HG03103 (cell line): ENCODE results near the gene SOX4.

Experiments
- ATAC-seq: cut with Tn5 transposase; IDR thresholded peaks from one replicate; pipeline ENCODE4 v1.9.1; 2021; ENCODE audit warnings: low read depth; ENCODE audit not compliant: unreplicated experiment

SOX4 gene

GRCh38 chr6:21611485-21611884 lies 17.9 kb downstream of the SOX4 start:
- no peak for ATAC-seq

GRCh38 chr6:21612067-21612745 lies 18.7 kb downstream of the SOX4 start:
- no peak for ATAC-seq

GRCh38 chr6:21613809-21614208 lies 20.3 kb downstream of the SOX4 start:
- no peak for ATAC-seq

- ATAC-seq, result no peak
Measured at GRCh38 chr6:21614226-21614625, 20.7 kb downstream of the SOX4 start.

- ATAC-seq, result no peak
Measured at GRCh38 chr6:21615504-21615903, 22.0 kb downstream of the SOX4 start.

- no peak for ATAC-seq
Measured at GRCh38 chr6:21616005-21616404, 22.5 kb downstream of the SOX4 start.

GRCh38 chr6:21625642-21626041 lies 32.1 kb downstream of the SOX4 start:
- no peak for ATAC-seq

GRCh38 chr6:21626756-21627155 lies 33.2 kb downstream of the SOX4 start:
- no peak for ATAC-seq

GRCh38 chr6:21628160-21628559 lies 34.6 kb downstream of the SOX4 start:
- no peak for ATAC-seq

- ATAC-seq, result no peak
Measured at GRCh38 chr6:21633511-21634109, 40.1 kb downstream of the SOX4 start.

GRCh38 chr6:21634582-21634981 lies 41.0 kb downstream of the SOX4 start:
- ATAC-seq, result no peak

- no peak for ATAC-seq
Measured at GRCh38 chr6:21636876-21637275, 43.3 kb downstream of the SOX4 start.

- ATAC-seq, result no peak
Measured at GRCh38 chr6:21639316-21639715, 45.8 kb downstream of the SOX4 start.
